ENCODE measurements around the gene RBMS3. TPM values are rescaled to one million over a fixed set of nuclear protein-coding genes. Genes with fewer than 3 reads are reported as not detected.

RBMS3 gene
- total RNA-seq, 1 experiment from 2014 or later = 0.42 TPM

DNA sequence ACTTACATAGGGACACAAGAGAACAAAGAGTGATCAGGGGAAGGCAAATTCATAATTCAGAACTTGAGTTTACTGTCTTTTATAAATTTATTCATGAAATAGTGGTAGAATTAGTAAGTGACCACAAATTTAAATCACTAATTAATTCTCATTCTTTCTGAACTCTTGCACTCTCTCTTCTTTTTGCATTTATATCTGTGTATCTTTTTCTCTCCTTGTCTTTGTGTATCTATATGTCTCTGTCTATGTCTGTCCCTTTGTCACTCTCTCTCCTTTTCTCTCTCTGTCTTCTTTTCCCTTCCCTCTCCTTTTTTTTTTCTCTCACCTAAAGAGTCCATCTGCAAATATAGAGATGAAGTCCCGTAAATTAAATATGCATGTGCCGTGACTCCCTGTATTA lies 31.5 kb downstream of the RBMS3 start:
- Histone ChIP-seq H2AFZ (ENCODE audit: low read depth, low read length, poor library complexity, severe bottlenecking) (no peak overlapping the region), H4K20me1 (ENCODE audit: insufficient read depth) (no peaks in the 10 kb centered on the region), H3K79me2 (ENCODE audit: insufficient read depth, low read length) (no peaks in the 10 kb centered on the region), H3K9me2 (ENCODE audit: insufficient read depth) (no peaks in the 10 kb centered on the region), H3K4me2 (ENCODE audit: low read length) (no peak overlapping the region), H3K4me3 (replicated peaks in 1 of 2; ENCODE audit: low read depth in 1 of 2, low read length in 2 of 2) (no peak overlapping the region), H3K9me3 (ENCODE audit: control insufficient read depth in 1 of 2, insufficient read depth in 1 of 2, low read depth in 1 of 2, low read length in 2 of 2) (no peaks in the 10 kb centered on the region), H3K4me1 (ENCODE audit: control insufficient read depth in 1 of 2, insufficient read depth in 2 of 2, low read length in 2 of 2) (no peaks in the 10 kb centered on the region), H3K27me3 (ENCODE audit: insufficient read depth, low read length) (no peaks in the 10 kb centered on the region; the same call in 1 of the 2 replicates), H3K9ac (ENCODE audit: low read length) (no peak overlapping the region), H3K36me3 (ENCODE audit: control insufficient read depth in 1 of 2, insufficient read depth in 2 of 2, low read length in 2 of 2) (no peaks in the 10 kb centered on the region), H3K27ac (ENCODE audit: low read depth, low read length) (no peak overlapping the region)
- ChIA-PET RAD21 (ENCODE audit: low non-redundant PET in 1 of 2, low total read pairs in 2 of 2, uncharacterized antibody in 2 of 2, unreplicated experiment in 2 of 2) (no interaction called here), CTCF (no interaction called here), POLR2A (no interaction called here)
- intact Hi-C loops (cut with micrococcal nuclease) = no loop called here
- TF ChIP-seq POLR2A (IDR thresholded peaks at IDR 0.05; ENCODE audit: borderline replicate concordance, extremely low read depth, insufficient read depth, insufficient read length) (no peak), YY1 (IDR thresholded peaks at IDR 0.05; ENCODE audit: extremely low read depth, insufficient replicate concordance, low read depth, low read length) (no peak), CBX3 (IDR thresholded peaks at IDR 0.05; ENCODE audit: low read depth) (no peak), ELF1 (IDR thresholded peaks at IDR 0.05; ENCODE audit: borderline replicate concordance, low read depth) (no peak), RAD21 (IDR thresholded peaks at IDR 0.05; ENCODE audit: low read depth) (no peak), TCF7L2 (IDR thresholded peaks at IDR 0.05; ENCODE audit: borderline replicate concordance, extremely low read depth, insufficient read depth, insufficient read length) (no peak), JUND (IDR thresholded peaks at IDR 0.05) (no peak), FOSL1 (IDR thresholded peaks at IDR 0.05; ENCODE audit: low read depth) (no peak), EGR1 (IDR thresholded peaks at IDR 0.05; ENCODE audit: low read depth) (no peak)
- TF ChIP-seq, protein P1, sequence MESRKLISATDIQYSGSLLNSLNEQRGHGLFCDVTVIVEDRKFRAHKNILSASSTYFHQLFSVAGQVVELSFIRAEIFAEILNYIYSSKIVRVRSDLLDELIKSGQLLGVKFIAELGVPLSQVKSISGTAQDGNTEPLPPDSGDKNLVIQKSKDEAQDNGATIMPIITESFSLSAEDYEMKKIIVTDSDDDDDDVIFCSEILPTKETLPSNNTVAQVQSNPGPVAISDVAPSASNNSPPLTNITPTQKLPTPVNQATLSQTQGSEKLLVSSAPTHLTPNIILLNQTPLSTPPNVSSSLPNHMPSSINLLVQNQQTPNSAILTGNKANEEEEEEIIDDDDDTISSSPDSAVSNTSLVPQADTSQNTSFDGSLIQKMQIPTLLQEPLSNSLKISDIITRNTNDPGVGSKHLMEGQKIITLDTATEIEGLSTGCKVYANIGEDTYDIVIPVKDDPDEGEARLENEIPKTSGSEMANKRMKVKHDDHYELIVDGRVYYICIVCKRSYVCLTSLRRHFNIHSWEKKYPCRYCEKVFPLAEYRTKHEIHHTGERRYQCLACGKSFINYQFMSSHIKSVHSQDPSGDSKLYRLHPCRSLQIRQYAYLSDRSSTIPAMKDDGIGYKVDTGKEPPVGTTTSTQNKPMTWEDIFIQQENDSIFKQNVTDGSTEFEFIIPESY (IDR thresholded peaks at IDR 0.05; ENCODE audit: extremely low read depth, insufficient replicate concordance, low read length) = no peak
- BruUV-seq (replicated peaks) = no TSS peak
- ATAC-seq (no peak), DNase-seq (ENCODE audit: low read depth, low spot score) (no peak)

All from HCT116 (cell line).